ENCODE measurements around the gene CYP27B1. TPM values are rescaled to one million over a fixed set of nuclear protein-coding genes. Genes with fewer than 3 reads are reported as not detected.
A peak's percentile ranks its signal among the peaks of the same experiment; 100 is the strongest.

Gene CYP27B1
- total and polyA plus RNA-seq, 9 of the 15 experiments (the other 6 are each of a cell fraction or from before 2014, with no cell fraction given) = 0.18 to 4.2 (median 1.8) TPM

DNA sequence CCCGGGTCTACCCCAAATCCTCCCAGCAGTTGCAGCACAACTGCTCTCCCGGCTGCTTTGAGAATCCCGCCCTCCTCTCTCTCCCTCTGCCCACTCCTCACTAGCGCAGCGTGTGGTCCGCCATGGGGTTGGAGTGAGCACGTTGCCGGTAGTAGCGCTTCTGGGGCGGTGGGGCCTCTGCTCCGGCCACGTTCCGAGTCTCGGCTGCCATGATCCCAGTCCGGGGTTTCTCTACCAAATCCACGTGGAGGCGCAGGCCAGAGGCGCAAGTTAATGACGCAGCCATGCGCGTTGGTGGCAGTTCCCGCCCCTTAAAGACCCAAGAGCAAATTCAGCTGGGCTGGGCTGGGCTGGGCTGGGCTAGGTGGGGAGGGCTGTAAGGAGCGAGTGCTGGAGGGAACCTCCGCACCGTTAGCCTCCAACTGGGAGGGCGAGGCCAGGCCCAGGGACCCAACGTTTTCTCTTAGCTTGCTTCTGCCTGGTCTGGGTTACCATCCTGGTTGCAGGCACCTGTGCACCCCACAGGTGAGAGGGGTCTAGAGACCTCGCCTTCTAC, 5.1 kb upstream of the CYP27B1 start, which contains the start of gene METTL1 (continued):
- TF ChIP-seq, protein P1, sequence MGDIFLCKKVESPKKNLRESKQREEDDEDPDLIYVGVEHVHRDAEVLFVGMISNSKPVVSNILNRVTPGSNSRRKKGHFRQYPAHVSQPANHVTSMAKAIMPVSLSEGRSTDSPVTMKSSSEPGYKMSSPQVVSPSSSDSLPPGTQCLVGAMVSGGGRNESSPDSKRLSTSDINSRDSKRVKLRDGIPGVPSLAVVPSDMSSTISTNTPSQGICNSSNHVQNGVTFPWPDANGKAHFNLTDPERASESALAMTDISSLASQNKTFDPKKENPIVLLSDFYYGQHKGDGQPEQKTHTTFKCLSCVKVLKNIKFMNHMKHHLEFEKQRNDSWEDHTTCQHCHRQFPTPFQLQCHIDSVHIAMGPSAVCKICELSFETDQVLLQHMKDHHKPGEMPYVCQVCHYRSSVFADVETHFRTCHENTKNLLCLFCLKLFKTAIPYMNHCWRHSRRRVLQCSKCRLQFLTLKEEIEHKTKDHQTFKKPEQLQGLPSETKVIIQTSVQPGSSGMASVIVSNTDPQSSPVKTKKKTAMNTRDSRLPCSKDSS (IDR thresholded peaks at IDR 0.05; ENCODE audit: low read depth, partially characterized antibody) = no peak
- TF ChIP-seq, protein P2, sequence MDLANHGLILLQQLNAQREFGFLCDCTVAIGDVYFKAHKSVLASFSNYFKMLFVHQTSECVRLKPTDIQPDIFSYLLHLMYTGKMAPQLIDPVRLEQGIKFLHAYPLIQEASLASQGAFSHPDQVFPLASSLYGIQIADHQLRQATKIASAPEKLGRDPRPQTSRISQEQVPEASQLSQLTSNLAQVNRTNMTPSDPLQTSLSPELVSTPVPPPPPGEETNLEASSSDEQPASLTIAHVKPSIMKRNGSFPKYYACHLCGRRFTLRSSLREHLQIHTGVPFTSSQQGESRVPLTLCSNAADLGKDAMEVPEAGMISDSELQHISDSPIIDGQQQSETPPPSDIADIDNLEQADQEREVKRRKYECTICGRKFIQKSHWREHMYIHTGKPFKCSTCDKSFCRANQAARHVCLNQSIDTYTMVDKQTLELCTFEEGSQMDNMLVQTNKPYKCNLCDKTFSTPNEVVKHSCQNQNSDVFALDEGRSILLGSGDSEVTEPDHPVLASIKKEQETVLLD (IDR thresholded peaks at IDR 0.05) = no peak
- no peak for TF ChIP-seq ZNF347 (CRISPR knock-in tag; IDR thresholded peaks at IDR 0.05; ENCODE audit: low read depth)
- TF ChIP-seq GTF2A2 (tag; IDR thresholded peaks at IDR 0.05) = no peak
- no peak for TF ChIP-seq SMC3 (conservative IDR thresholded peaks at IDR 0.05; ENCODE audit: insufficient read depth, low read depth, low read length)
- TF ChIP-seq, protein P3, sequence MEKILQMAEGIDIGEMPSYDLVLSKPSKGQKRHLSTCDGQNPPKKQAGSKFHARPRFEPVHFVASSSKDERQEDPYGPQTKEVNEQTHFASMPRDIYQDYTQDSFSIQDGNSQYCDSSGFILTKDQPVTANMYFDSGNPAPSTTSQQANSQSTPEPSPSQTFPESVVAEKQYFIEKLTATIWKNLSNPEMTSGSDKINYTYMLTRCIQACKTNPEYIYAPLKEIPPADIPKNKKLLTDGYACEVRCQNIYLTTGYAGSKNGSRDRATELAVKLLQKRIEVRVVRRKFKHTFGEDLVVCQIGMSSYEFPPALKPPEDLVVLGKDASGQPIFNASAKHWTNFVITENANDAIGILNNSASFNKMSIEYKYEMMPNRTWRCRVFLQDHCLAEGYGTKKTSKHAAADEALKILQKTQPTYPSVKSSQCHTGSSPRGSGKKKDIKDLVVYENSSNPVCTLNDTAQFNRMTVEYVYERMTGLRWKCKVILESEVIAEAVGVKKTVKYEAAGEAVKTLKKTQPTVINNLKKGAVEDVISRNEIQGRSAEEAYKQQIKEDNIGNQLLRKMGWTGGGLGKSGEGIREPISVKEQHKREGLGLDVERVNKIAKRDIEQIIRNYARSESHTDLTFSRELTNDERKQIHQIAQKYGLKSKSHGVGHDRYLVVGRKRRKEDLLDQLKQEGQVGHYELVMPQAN (IDR thresholded peaks at IDR 0.05; ENCODE audit: borderline replicate concordance) = peak; percentile 100
- no peak for TF ChIP-seq CCNT2 (IDR thresholded peaks at IDR 0.05; ENCODE audit: borderline replicate concordance, extremely low read depth, insufficient read length, low read depth, low read length)
- no peak for TF ChIP-seq ZC3H11A (IDR thresholded peaks at IDR 0.05; ENCODE audit: low read depth, low read length)
- TF ChIP-seq GTF2E2 (tag; IDR thresholded peaks at IDR 0.05) = peak; percentile 75; the same call in 1 of the 2 replicates
- peak; percentile 65; the same call in 1 of the 2 replicates for TF ChIP-seq FOXK1 (CRISPR knock-in tag; IDR thresholded peaks at IDR 0.05; ENCODE audit: borderline replicate concordance)
- TF ChIP-seq TAF15 (IDR thresholded peaks at IDR 0.05; ENCODE audit: low read depth, low read length) = no peak
- TF ChIP-seq RBBP5 (IDR thresholded peaks at IDR 0.05; ENCODE audit: borderline replicate concordance, insufficient read depth, low read length, poor library complexity, severe bottlenecking) = peak; percentile 80
- TF ChIP-seq, protein P4, sequence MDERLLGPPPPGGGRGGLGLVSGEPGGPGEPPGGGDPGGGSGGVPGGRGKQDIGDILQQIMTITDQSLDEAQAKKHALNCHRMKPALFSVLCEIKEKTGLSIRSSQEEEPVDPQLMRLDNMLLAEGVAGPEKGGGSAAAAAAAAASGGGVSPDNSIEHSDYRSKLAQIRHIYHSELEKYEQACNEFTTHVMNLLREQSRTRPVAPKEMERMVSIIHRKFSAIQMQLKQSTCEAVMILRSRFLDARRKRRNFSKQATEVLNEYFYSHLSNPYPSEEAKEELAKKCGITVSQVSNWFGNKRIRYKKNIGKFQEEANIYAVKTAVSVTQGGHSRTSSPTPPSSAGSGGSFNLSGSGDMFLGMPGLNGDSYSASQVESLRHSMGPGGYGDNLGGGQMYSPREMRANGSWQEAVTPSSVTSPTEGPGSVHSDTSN (CRISPR knock-in tag; IDR thresholded peaks at IDR 0.05; ENCODE audit: low read depth) = no peak
- TF ChIP-seq, protein P4 (tag; conservative IDR thresholded peaks at IDR 0.05; ENCODE audit: low read depth) = no peak
- TF ChIP-seq PYGO2 (tag; IDR thresholded peaks at IDR 0.05) = no peak
- no peak for TF ChIP-seq BCOR (IDR thresholded peaks at IDR 0.05)
- TF ChIP-seq ZNF79 (CRISPR knock-in tag; IDR thresholded peaks at IDR 0.05; ENCODE audit: low read depth) = no peak
- TF ChIP-seq DNMT1 (IDR thresholded peaks at IDR 0.05) = no peak
- TF ChIP-seq RBM39 (optimal IDR thresholded peaks at IDR 0.05; ENCODE audit: low read depth, low read length) = no peak
